Brain microvascular endothelial cell (primary cell): Measurements from ENCODE around the gene GZMM.

Source experiments
- DNase-seq: peaks from one replicate; pipeline ENCODE4 v3.0.0-alpha.2; 2020
- H3K27ac ChIP-seq: fragments of 250-450 bp; sonication (Bioruptor Pico); 2 replicates; pipeline ENCODE4 v1.5.1; 2020; ENCODE audit warnings: mild to moderate bottlenecking, moderate library complexity
- H3K27me3 ChIP-seq: fragments of 250-450 bp; sonication (Bioruptor Pico); replicated peaks from 2 replicates; pipeline ENCODE4 v1.5.1; 2020; ENCODE audit warnings: mild to moderate bottlenecking
- H3K36me3 ChIP-seq: fragments of 250-450 bp; sonication (Bioruptor Pico); replicated peaks from 2 replicates; pipeline ENCODE4 v1.5.1; 2020; ENCODE audit warnings: mild to moderate bottlenecking
- H3K4me3 ChIP-seq: 2 replicates; pipeline ENCODE4 v1.5.1; 2011; ENCODE audit warnings: low read depth, mild to moderate bottlenecking, control low read depth, low read length, moderate library complexity
- in situ Hi-C: cut with HindIII; loops from 2 replicates; pipeline ENCODE4 v1.10.0; 2017; ENCODE audit warnings: low sequenced_read_pairs, low pct_ligation_motif_present
- TF ChIP-seq, protein P1 (sequence below): IDR thresholded peaks from 2 replicates; pipeline ENCODE4 v1.5.1; 2011; ENCODE audit warnings: low read depth, mild to moderate bottlenecking, moderate library complexity, low read length, control low read depth, inconsistent platforms; ENCODE audit errors: missing control alignments

Gene GZMM

DNA sequence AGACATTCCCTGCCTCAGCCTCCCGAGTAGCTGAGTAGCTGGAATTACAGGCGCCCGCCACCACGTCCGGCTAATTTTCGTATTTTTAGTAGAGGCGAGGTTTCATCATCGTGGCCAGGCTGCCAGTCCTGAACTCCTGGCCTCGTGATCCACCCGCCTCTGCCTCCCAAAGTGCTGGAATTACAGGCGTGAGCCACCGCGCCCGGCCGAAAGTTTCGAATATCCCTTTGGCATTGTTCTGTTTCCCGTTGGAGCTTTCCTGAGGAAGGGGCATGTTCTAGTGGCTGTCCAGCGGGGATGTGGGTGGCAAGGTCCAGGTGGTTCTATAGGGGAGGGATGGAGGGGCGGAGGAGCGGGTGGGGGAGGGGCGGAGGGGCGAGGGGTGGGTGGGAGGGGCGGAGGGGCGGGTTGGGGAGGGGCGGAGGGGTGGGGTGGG is 26.4 kb downstream of the GZMM start:
- Histone ChIP-seq H3K27ac (no peak overlapping the region), H3K4me3 (no peak overlapping the region), H3K36me3 (no peaks in the 10 kb centered on the region), H3K27me3 (no peaks in the 10 kb centered on the region)
- no peak for DNase-seq
- in situ Hi-C loops = no loop called here
- TF ChIP-seq, protein P1, sequence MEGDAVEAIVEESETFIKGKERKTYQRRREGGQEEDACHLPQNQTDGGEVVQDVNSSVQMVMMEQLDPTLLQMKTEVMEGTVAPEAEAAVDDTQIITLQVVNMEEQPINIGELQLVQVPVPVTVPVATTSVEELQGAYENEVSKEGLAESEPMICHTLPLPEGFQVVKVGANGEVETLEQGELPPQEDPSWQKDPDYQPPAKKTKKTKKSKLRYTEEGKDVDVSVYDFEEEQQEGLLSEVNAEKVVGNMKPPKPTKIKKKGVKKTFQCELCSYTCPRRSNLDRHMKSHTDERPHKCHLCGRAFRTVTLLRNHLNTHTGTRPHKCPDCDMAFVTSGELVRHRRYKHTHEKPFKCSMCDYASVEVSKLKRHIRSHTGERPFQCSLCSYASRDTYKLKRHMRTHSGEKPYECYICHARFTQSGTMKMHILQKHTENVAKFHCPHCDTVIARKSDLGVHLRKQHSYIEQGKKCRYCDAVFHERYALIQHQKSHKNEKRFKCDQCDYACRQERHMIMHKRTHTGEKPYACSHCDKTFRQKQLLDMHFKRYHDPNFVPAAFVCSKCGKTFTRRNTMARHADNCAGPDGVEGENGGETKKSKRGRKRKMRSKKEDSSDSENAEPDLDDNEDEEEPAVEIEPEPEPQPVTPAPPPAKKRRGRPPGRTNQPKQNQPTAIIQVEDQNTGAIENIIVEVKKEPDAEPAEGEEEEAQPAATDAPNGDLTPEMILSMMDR = no peak

- Histone ChIP-seq H3K27ac (no peak overlapping the region), H3K36me3 (no peaks in the 10 kb centered on the region), H3K27me3 (no peaks in the 10 kb centered on the region), H3K4me3 (peak overlapping the region; percentile 60)
- DNase-seq = no peak
- in situ Hi-C loops = no loop called here
- TF ChIP-seq, protein P1 = no peak
Measured at GRCh38 chr19:570937-571565, 27.2 kb downstream of the GZMM start.

GRCh38 chr19:571566-571974 is 27.7 kb downstream of the GZMM start:
- in situ Hi-C loops = no loop called here
- no peak for DNase-seq
- H3K4me3 ChIP-seq = peak overlapping the region; percentile 60
- no peaks in the 10 kb centered on the region for H3K27me3 ChIP-seq
- H3K36me3 ChIP-seq = no peaks in the 10 kb centered on the region
- TF ChIP-seq, protein P1 = no peak
- peak overlapping the region; percentile 34 for H3K27ac ChIP-seq

DNA sequence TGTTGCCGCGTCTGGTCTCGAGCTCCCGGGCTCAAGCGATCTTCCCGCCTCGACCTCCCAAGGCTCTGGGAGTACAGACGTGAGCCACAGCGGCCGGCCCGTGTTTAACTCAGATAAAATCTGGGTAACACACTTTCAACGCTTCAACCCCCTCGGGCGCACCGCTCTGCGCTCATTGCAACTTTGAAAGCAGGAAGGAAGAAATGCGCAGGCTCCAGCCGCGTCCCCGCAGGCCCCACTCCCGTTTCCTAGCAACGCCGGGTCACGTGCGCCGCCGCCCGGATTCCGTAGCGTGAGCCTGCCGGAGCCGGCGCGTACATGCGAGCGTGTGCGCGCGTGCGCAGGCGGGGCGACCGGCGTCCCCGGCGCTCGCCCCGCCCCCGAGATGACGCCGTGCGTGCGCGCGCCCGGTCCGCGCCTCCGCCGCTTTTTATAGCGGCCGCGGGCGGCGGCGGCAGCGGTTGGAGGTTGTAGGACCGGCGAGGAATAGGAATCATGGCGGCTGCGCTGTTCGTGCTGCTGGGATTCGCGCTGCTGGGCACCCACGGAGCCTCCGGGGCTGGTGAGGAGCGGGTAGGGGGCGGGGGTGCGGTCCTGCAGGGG is 28.4 kb downstream of the GZMM start, which contains the start of gene BSG:
Gene BSG, plus strand, starts transcription at position 457 of the 603 bp plus-strand sequence. Its CDS starts 39 bp downstream, at position 496.
- Histone ChIP-seq H3K27ac (peak within 1 kb of the TSS; percentile 58), H3K4me3 (peak within 1 kb of the TSS; percentile 90), H3K27me3 (no peaks in the 10 kb centered on the region), H3K36me3 (no peaks in the 10 kb centered on the region)
- TF ChIP-seq, protein P1 = no peak
- in situ Hi-C loops = no loop called here
- peak; percentile 93 for DNase-seq

DNA sequence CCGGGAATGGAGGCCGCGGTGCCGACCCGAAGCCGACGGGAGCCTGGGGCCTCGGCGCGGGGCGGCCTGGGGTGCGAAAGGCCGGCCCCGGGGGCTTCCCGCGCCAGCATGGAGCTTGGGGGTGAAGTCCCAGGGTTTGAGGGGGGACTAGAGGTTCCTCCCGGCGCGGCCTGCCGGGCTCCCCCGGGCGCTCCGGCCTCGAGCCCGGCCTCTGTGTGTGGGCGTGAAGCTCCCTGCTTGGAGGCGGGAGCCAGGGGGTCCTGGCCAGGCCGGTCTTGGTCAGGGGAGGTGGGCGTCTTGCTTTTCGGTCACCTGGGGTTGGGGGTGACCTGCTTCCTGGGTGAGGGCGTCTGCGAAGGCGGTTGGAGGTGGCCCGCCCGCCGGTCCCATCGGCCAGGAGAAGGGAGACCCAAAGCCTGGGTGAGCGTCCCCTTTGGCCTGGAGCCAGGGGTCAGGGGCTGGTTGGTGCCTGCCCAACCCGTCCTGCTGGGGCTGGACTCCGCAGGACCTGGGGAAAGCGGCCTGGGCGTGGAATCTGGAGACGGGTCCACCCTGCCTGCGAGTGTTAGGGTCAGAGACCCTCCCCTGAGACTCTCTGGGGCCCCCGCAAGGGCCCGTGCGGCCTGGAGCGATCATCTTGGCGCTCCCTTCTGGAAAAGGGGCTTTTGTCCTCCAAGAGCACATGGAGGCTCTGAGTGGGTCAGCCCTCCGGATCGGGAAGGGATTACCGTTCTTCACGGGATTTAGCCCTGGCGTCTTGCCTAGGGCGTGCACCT is 29.1 kb downstream of the GZMM start:
- H3K36me3 ChIP-seq = no peaks in the 10 kb centered on the region
- no peaks in the 10 kb centered on the region for H3K27me3 ChIP-seq
- TF ChIP-seq, protein P1 = no peak
- peak; percentile 45 for DNase-seq
- peak overlapping the region; percentile 58 for H3K27ac ChIP-seq
- in situ Hi-C loops = no loop called here
- H3K4me3 ChIP-seq = peak overlapping the region; percentile 90
